Adrenal gland (tissue), 5 donors: ENCODE data around the gene MCM10.

ENCODE experiments used
- CTCF ChIP-seq, 6 experiments: fragments of 450-650 bp in 4 of 6; fragments of 200-600 bp in 2 of 6; sonication (generic) in 1 of 6; IDR thresholded peaks; 1 replicate in 5 of 6; 2 replicates in 1 of 6; pipeline versions ENCODE4 v1.5.1 to v1.8.0; 2016 to 2021; ENCODE audit warnings: antibody characterized with exemption in 6 of 6, mild to moderate bottlenecking in 2 of 6, moderate library complexity in 1 of 6
- POLR2A ChIP-seq, 2 donors: fragments of 450-650 bp; IDR thresholded peaks; one replicate each; pipeline ENCODE4 v1.6.1; 2017; ENCODE audit warnings: antibody characterized with exemption in 2 of 2, mild to moderate bottlenecking in 2 of 2, moderate library complexity in 1 of 2
- donor health status: DM: no; HTN: no; CAD: no.

GRCh38 chr10:13113544-13113943 lies 47.8 kb upstream of the MCM10 start:
- TF ChIP-seq CTCF (IDR thresholded peaks at IDR 0.05) (no peak), POLR2A (IDR thresholded peaks at IDR 0.05) (no peak)
